GM18907 (cell line): ENCODE data around the gene DLL4.

Source experiments
- ATAC-seq: cut with Tn5 transposase; IDR thresholded peaks from one replicate; pipeline ENCODE4 v1.9.1; 2021; ENCODE audit warnings: mild to moderate bottlenecking, moderate library complexity; ENCODE audit not compliant: unreplicated experiment

Gene DLL4

GRCh38 chr15:40926659-40927494, 2.3 kb upstream of the DLL4 start:
- ATAC-seq: no peak

DNA sequence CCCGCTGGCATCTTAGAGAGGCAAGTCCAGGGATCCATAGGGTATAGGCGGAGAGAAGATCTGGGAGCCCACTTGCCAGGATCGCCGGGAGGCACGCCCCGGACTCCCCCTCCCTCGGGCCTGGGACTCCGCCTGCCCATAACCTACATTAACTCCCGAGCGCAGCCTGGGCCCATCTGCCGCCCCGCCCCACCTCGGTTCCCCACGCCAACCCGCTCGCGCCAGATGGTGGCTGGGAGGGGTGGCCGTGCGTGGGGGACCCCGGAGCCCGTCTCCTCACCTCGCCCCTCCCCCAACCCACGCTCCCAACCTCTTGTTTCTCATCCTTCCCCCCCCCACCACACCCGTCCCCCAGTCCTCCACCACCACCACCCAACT, 1.7 kb upstream of the DLL4 start:
- ATAC-seq: no peak

- ATAC-seq: no peak
Observed at GRCh38 chr15:40927873-40928806, 1.0 kb upstream of the DLL4 start.

GRCh38 chr15:40929660-40930429, 705 bp downstream of the DLL4 start:
- ATAC-seq: no peak

DNA sequence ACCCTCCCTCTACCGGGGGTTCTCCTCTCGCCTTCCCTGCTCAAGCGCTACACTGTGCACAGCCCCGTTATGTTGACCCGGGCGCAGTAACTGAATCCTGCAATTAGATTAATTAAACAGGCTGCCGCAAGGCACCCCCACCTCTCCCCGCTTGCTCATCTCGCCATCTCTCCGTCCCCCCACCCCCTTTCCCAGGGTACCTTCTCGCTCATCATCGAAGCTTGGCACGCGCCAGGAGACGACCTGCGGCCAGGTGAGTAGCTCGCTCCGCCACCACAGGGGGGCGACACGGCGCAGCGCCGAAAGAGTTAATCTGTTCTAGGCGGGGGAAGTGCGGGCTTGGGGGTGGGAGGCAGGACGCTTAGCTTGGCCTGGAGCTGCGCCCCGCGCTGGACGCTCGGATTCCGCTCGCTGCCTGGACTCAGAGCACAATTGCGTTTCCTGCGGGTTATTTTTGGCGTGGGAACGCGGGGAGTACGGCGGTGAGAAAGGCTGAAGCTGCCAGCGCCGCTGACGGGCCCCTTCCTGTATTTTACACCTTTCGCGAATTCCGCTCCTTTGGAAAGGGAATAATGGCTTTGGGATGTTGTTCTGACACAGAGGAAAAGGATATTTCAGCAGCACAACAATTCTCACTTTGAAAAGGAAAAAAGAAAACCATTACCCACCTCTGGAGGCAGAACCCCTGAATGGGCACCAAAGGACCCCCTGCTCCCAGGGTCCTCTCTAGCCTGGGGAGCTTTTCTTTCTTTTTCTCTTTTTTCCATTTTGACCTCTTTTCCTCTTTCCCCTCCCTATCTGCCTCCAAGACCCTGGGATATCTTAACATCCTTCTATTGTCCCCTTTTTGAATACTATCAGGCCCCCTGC, 1.5 kb downstream of the DLL4 start:
- no peak for ATAC-seq

- no peak for ATAC-seq
Observed at GRCh38 chr15:40931300-40932142, 2.4 kb downstream of the DLL4 start.

DNA sequence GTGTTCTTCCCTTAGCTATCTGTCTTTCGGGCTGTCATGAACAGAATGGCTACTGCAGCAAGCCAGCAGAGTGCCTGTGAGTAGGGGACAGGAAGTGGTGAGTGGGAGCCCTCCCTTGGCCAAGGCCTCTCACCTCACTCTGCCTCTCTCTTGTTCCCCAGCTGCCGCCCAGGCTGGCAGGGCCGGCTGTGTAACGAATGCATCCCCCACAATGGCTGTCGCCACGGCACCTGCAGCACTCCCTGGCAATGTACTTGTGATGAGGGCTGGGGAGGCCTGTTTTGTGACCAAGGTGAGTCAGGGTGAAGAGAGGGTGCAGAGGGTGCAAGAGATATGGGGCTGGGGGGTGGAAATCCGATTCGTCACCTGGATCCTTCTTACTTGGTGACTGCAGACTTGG, 3.0 kb downstream of the DLL4 start:
- ATAC-seq: peak; percentile 32

DNA sequence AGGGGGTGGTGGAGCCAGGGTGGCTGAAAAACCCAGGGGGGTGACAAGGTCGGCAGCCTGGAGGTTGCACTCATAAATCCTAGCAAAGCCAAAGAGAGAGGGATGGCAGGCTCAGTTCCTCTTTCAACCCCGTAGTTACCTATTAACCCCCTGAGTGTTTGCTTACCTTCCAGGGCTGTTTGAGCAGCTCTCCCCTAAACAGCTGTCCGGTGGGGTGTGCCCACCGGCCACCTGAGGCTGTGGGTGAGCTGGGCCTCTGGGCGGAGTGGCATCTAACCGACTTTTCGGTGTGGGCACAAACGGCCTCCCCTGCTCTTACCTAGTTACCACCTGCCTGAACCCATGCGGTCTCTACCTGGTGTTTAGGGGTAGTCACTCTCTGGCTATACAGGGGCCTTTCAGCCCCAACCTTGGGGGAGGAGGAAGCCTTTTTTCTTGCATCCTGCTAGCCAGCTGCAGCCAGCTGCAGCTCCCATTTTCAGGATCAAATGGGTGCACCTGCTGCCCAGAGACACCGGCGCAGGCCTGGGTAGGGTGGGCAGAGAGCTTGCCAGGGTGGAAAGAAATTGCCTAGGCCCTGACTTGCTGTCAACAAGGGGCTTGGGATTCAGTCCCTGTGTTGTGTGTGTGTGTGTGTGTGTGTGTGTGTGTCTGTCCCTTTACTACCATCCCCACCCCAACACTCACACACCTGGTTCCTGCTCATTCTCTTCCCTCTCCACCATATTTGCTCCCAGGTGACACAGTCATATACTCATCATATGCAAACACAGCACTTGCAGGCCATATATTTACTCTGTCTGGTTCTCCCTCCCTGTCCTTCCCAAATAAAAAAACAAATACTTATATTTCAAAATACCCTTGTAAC, 3.7 kb downstream of the DLL4 start:
- no peak for ATAC-seq

- ATAC-seq: no peak
Observed at GRCh38 chr15:40933517-40933902, 4.4 kb downstream of the DLL4 start.

DNA sequence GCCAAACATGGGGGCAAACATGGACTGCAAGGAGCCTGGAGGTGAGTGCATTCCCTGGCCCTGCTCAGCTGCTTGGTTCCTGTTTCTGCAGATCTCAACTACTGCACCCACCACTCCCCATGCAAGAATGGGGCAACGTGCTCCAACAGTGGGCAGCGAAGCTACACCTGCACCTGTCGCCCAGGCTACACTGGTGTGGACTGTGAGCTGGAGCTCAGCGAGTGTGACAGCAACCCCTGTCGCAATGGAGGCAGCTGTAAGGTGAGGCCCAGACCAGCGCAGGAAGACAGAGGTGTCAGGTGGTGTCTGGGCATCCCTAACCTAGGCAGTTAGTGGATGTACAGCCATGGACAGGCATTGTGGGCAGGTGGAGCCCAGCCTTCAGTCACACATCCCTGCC, 5.3 kb downstream of the DLL4 start:
- no peak for ATAC-seq

GRCh38 chr15:40936234-40936708, 7.1 kb downstream of the DLL4 start:
- ATAC-seq: no peak

GRCh38 chr15:40936709-40937666, 7.8 kb downstream of the DLL4 start:
- no peak for ATAC-seq

- ATAC-seq: no peak
Observed at GRCh38 chr15:40937762-40938535, 8.8 kb downstream of the DLL4 start.

- no peak for ATAC-seq
Observed at GRCh38 chr15:40938536-40938870, 9.4 kb downstream of the DLL4 start.

- ATAC-seq: no peak
Observed at GRCh38 chr15:40940296-40940801, 11.2 kb downstream of the DLL4 start.

- ATAC-seq: no peak
Observed at GRCh38 chr15:40941068-40941527, 12.0 kb downstream of the DLL4 start.
